ENCODE measurements around the gene AGTRAP.
A peak's percentile ranks its signal among the peaks of the same experiment; 100 is the strongest.

AGTRAP gene

GRCh38 chr1:11714831-11715575, 20.9 kb upstream of the AGTRAP start:
- Histone ChIP-seq H3K9me3 (ENCODE audit: control extremely low read depth in 1 of 5, control insufficient read depth in 4 of 5, insufficient read depth in 2 of 5, low read depth in 1 of 5, low read length in 4 of 5) (no peaks in the 10 kb centered on the region), H3K36me3 (ENCODE audit: control insufficient read depth in 4 of 4, insufficient read depth in 4 of 4, low read length in 3 of 4) (no peaks in the 10 kb centered on the region), H3K4me3 (ENCODE audit: control insufficient read depth in 1 of 7, extremely low read depth in 1 of 7, insufficient read depth in 4 of 7, low read depth in 2 of 7, low read length in 6 of 7) (no peak overlapping the region), H3K27ac (ENCODE audit: insufficient read depth in 1 of 2, low read depth in 1 of 2, low read length in 2 of 2, poor library complexity in 1 of 2, severe bottlenecking in 2 of 2) (no peak overlapping the region), H3K27me3 (replicated peaks in 2 of 5; ENCODE audit: control insufficient read depth in 4 of 5, insufficient read depth in 5 of 5, low read length in 4 of 5) (peaks cover 0 to 9% (median 0%) of the 10 kb centered on the region in 5 experiments), H3K4me1 (ENCODE audit: control extremely low read depth in 1 of 4, control insufficient read depth in 4 of 4, insufficient read depth in 4 of 4, low read length in 3 of 4) (peaks cover 0 to 13% (median 12%) of the 10 kb centered on the region in 4 experiments)
- WGBS (ENCODE audit: insufficient coverage): 92% methylated on average over 18 of the region's 24 CpGs
- ChIA-PET POLR2A (no interaction called here), CTCF (interaction anchor here (0.7 to 2.8 kb wide), 8 partner anchors 10 to 428 kb away, joined by 3 to 10 read pairs (median 4); partner anchors contain the start of genes FBXO6 and MAD2L2)
- no peak for DNase-seq

- WGBS (ENCODE audit: insufficient coverage): under 1% methylated on average over 29 of the region's 44 CpGs
- Histone ChIP-seq H3K27ac (ENCODE audit: insufficient read depth in 1 of 2, low read depth in 1 of 2, low read length in 2 of 2, poor library complexity in 1 of 2, severe bottlenecking in 2 of 2) (peak overlapping the region in 1 of 2 experiments; percentile 40), H3K36me3 (ENCODE audit: control insufficient read depth in 4 of 4, insufficient read depth in 4 of 4, low read length in 3 of 4) (no peaks in the 10 kb centered on the region), H3K4me1 (ENCODE audit: control extremely low read depth in 1 of 4, control insufficient read depth in 4 of 4, insufficient read depth in 4 of 4, low read length in 3 of 4) (peaks cover 0 to 19% (median 14%) of the 10 kb centered on the region in 4 experiments), H3K4me3 (ENCODE audit: control insufficient read depth in 1 of 7, extremely low read depth in 1 of 7, insufficient read depth in 4 of 7, low read depth in 2 of 7, low read length in 6 of 7) (peak overlapping the region; percentile 15 to 74 (median 65)), H3K27me3 (replicated peaks in 2 of 5; ENCODE audit: control insufficient read depth in 4 of 5, insufficient read depth in 5 of 5, low read length in 4 of 5) (peaks cover 0 to 2% (median 0%) of the 10 kb centered on the region in 5 experiments), H3K9me3 (ENCODE audit: control extremely low read depth in 1 of 5, control insufficient read depth in 4 of 5, insufficient read depth in 2 of 5, low read depth in 1 of 5, low read length in 4 of 5) (no peaks in the 10 kb centered on the region)
- ChIA-PET POLR2A (interaction anchor here (1.4 to 1.5 kb wide), 2 partner anchors 17 to 56 kb away, joined by 6 read pairs; partner anchors contain the start of genes AGTRAP and FBXO6), CTCF (interaction anchor here (0.7 to 5.0 kb wide), 22 partner anchors 9 to 335 kb away, joined by 3 to 33 read pairs (median 5); partner anchors contain the start of genes FBXO2, FBXO44 and FBXO6)
- DNase-seq: peak; percentile 83 to 94 (median 90)
Measured at GRCh38 chr1:11719313-11720032, 16.5 kb upstream of the AGTRAP start.

- no peaks in the 10 kb centered on the region for H3K9me3 ChIP-seq (ENCODE audit: control extremely low read depth in 1 of 5, control insufficient read depth in 4 of 5, insufficient read depth in 2 of 5, low read depth in 1 of 5, low read length in 4 of 5)
- ChIA-PET CTCF (interaction anchor here (0.7 to 5.0 kb wide), 20 partner anchors 9 to 335 kb away, joined by 3 to 33 read pairs (median 6); partner anchors contain the start of genes FBXO2, FBXO44 and FBXO6), POLR2A (interaction anchor here (1.4 to 1.5 kb wide), 2 partner anchors 17 to 56 kb away, joined by 6 read pairs; partner anchors contain the start of genes AGTRAP and FBXO6)
- DNase-seq: no peak
- WGBS (ENCODE audit: insufficient coverage): 73% methylated on average over 9 of the region's 12 CpGs
- peaks cover 0 to 25% (median 14%) of the 10 kb centered on the region in 4 experiments for H3K4me1 ChIP-seq (ENCODE audit: control extremely low read depth in 1 of 4, control insufficient read depth in 4 of 4, insufficient read depth in 4 of 4, low read length in 3 of 4)
- no peak overlapping the region for H3K27ac ChIP-seq (ENCODE audit: insufficient read depth in 1 of 2, low read depth in 1 of 2, low read length in 2 of 2, poor library complexity in 1 of 2, severe bottlenecking in 2 of 2)
- H3K4me3 ChIP-seq (ENCODE audit: control insufficient read depth in 1 of 7, extremely low read depth in 1 of 7, insufficient read depth in 4 of 7, low read depth in 2 of 7, low read length in 6 of 7): peak overlapping the region in 5 of 7 experiments; percentile 15 to 71 (median 65)
- peaks cover 0 to 2% (median 0%) of the 10 kb centered on the region in 5 experiments for H3K27me3 ChIP-seq (replicated peaks in 2 of 5; ENCODE audit: control insufficient read depth in 4 of 5, insufficient read depth in 5 of 5, low read length in 4 of 5)
- no peaks in the 10 kb centered on the region for H3K36me3 ChIP-seq (ENCODE audit: control insufficient read depth in 4 of 4, insufficient read depth in 4 of 4, low read length in 3 of 4)
Measured at GRCh38 chr1:11720033-11720376, 15.9 kb upstream of the AGTRAP start.

- no peak overlapping the region for H3K4me3 ChIP-seq (ENCODE audit: control insufficient read depth in 1 of 7, extremely low read depth in 1 of 7, insufficient read depth in 4 of 7, low read depth in 2 of 7, low read length in 6 of 7)
- ChIA-PET POLR2A (no interaction called here), CTCF (interaction anchor here (1.1 to 5.0 kb wide), 12 partner anchors 8 to 70 kb away, joined by 3 to 33 read pairs (median 8); partner anchors contain the start of genes FBXO2, FBXO44 and FBXO6)
- WGBS (ENCODE audit: insufficient coverage): 100% methylated on average over 4 of the region's 4 CpGs
- no peak for DNase-seq
- H3K27me3 ChIP-seq (replicated peaks in 2 of 5; ENCODE audit: control insufficient read depth in 4 of 5, insufficient read depth in 5 of 5, low read length in 4 of 5): peaks cover 0 to 2% (median 0%) of the 10 kb centered on the region in 5 experiments
- no peaks in the 10 kb centered on the region for H3K9me3 ChIP-seq (ENCODE audit: control extremely low read depth in 1 of 5, control insufficient read depth in 4 of 5, insufficient read depth in 2 of 5, low read depth in 1 of 5, low read length in 4 of 5)
- H3K4me1 ChIP-seq (ENCODE audit: control extremely low read depth in 1 of 4, control insufficient read depth in 4 of 4, insufficient read depth in 4 of 4, low read length in 3 of 4): peaks cover 0 to 30% (median 15%) of the 10 kb centered on the region in 4 experiments
- H3K27ac ChIP-seq (ENCODE audit: insufficient read depth in 1 of 2, low read depth in 1 of 2, low read length in 2 of 2, poor library complexity in 1 of 2, severe bottlenecking in 2 of 2): no peak overlapping the region
- H3K36me3 ChIP-seq (ENCODE audit: control insufficient read depth in 4 of 4, insufficient read depth in 4 of 4, low read length in 3 of 4): no peaks in the 10 kb centered on the region
Measured at GRCh38 chr1:11720525-11720924, 15.4 kb upstream of the AGTRAP start.

- H3K4me3 ChIP-seq (ENCODE audit: control insufficient read depth in 1 of 7, extremely low read depth in 1 of 7, insufficient read depth in 4 of 7, low read depth in 2 of 7, low read length in 6 of 7): no peak overlapping the region
- H3K27ac ChIP-seq (ENCODE audit: insufficient read depth in 1 of 2, low read depth in 1 of 2, low read length in 2 of 2, poor library complexity in 1 of 2, severe bottlenecking in 2 of 2): no peak overlapping the region
- DNase-seq: no peak
- H3K4me1 ChIP-seq (ENCODE audit: control extremely low read depth in 1 of 4, control insufficient read depth in 4 of 4, insufficient read depth in 4 of 4, low read length in 3 of 4): peaks cover 0 to 35% (median 17%) of the 10 kb centered on the region in 4 experiments
- H3K9me3 ChIP-seq (ENCODE audit: control extremely low read depth in 1 of 5, control insufficient read depth in 4 of 5, insufficient read depth in 2 of 5, low read depth in 1 of 5, low read length in 4 of 5): no peaks in the 10 kb centered on the region
- ChIA-PET CTCF (interaction anchor here (1.4 to 5.0 kb wide), 4 partner anchors 12 to 71 kb away, joined by 3 to 33 read pairs (median 24); partner anchors contain the start of gene FBXO6), POLR2A (no interaction called here)
- peaks cover 0 to under 1% (median 0%) of the 10 kb centered on the region in 5 experiments for H3K27me3 ChIP-seq (replicated peaks in 2 of 5; ENCODE audit: control insufficient read depth in 4 of 5, insufficient read depth in 5 of 5, low read length in 4 of 5)
- 95% methylated on average over 4 of the region's 4 CpGs for WGBS (ENCODE audit: insufficient coverage)
- H3K36me3 ChIP-seq (ENCODE audit: control insufficient read depth in 4 of 4, insufficient read depth in 4 of 4, low read length in 3 of 4): no peaks in the 10 kb centered on the region
Measured at GRCh38 chr1:11721311-11721710, 14.6 kb upstream of the AGTRAP start.

GRCh38 chr1:11722538-11722937, 13.4 kb upstream of the AGTRAP start:
- 100% methylated on average over 1 of the region's 2 CpGs for WGBS (ENCODE audit: insufficient coverage)

More at GRCh38 chr1:11722538-11722937, 13.4 kb upstream of the AGTRAP start:
- Histone ChIP-seq H3K4me1 (ENCODE audit: control extremely low read depth in 1 of 4, control insufficient read depth in 4 of 4, insufficient read depth in 4 of 4, low read length in 3 of 4) (peaks cover 0 to 39% (median 17%) of the 10 kb centered on the region in 4 experiments), H3K27ac (ENCODE audit: insufficient read depth in 1 of 2, low read depth in 1 of 2, low read length in 2 of 2, poor library complexity in 1 of 2, severe bottlenecking in 2 of 2) (no peak overlapping the region), H3K9me3 (ENCODE audit: control extremely low read depth in 1 of 5, control insufficient read depth in 4 of 5, insufficient read depth in 2 of 5, low read depth in 1 of 5, low read length in 4 of 5) (no peaks in the 10 kb centered on the region), H3K27me3 (replicated peaks in 2 of 5; ENCODE audit: control insufficient read depth in 4 of 5, insufficient read depth in 5 of 5, low read length in 4 of 5) (no peaks in the 10 kb centered on the region), H3K36me3 (ENCODE audit: control insufficient read depth in 4 of 4, insufficient read depth in 4 of 4, low read length in 3 of 4) (no peaks in the 10 kb centered on the region), H3K4me3 (ENCODE audit: control insufficient read depth in 1 of 7, extremely low read depth in 1 of 7, insufficient read depth in 4 of 7, low read depth in 2 of 7, low read length in 6 of 7) (no peak overlapping the region)
- ChIA-PET POLR2A (no interaction called here), CTCF (interaction anchor here (4.7 to 5.0 kb wide), 2 partner anchors 59 to 72 kb away, joined by 25 to 33 read pairs; partner anchors contain the start of gene FBXO6)
- DNase-seq: no peak
